Measurements from ENCODE around the gene VAMP2. TPM values are rescaled to one million over a fixed set of nuclear protein-coding genes. Genes with fewer than 3 reads are reported as not detected.
A peak's percentile ranks its signal among the peaks of the same experiment; 100 is the strongest.

The VAMP2 gene
- total and polyA plus RNA-seq, 10 of the 15 experiments (the other 5 are each of a cell fraction or from before 2014, with no cell fraction given): 3.0 to 35.2 (median 25.0) TPM

- TF ChIP-seq ELK1 (IDR thresholded peaks at IDR 0.05; ENCODE audit: low read depth, low read length) (no peak), SIX5 (IDR thresholded peaks at IDR 0.05; ENCODE audit: low read depth, low read length, severe bottlenecking) (no peak), RAD21 (IDR thresholded peaks at IDR 0.05; ENCODE audit: insufficient read depth, low read depth, low read length) (no peak), TBL1XR1 (IDR thresholded peaks at IDR 0.05; ENCODE audit: low read depth, low read length) (no peak), PML (IDR thresholded peaks at IDR 0.05; ENCODE audit: low read length) (no peak), BHLHE40 (IDR thresholded peaks at IDR 0.05; ENCODE audit: borderline replicate concordance in 1 of 2, low read depth in 2 of 2, low read length in 1 of 2) (peak in 1 of 2 experiments; percentile 95; a peak in 2 of 4 replicates), BCL11A (IDR thresholded peaks at IDR 0.05; ENCODE audit: low read depth, low read length) (no peak), PAX8 (IDR thresholded peaks at IDR 0.05) (no peak), SP1 (IDR thresholded peaks at IDR 0.05; ENCODE audit: low read depth, low read length) (peak; percentile 67), HDAC2 (IDR thresholded peaks at IDR 0.05) (no peak), JUND (IDR thresholded peaks at IDR 0.05; ENCODE audit: low read depth, low read length) (no peak), PRDM15 (CRISPR knock-in tag; IDR thresholded peaks at IDR 0.05) (no peak), KAT2A (conservative IDR thresholded peaks at IDR 0.05; ENCODE audit: control insufficient read depth, low read depth, low read length) (no peak), SUZ12 (IDR thresholded peaks at IDR 0.05; ENCODE audit: unreplicated experiment) (no peak), ZNF217 (IDR thresholded peaks at IDR 0.05) (no peak), STAT1 (conservative IDR thresholded peaks at IDR 0.05) (no peak), TARDBP (IDR thresholded peaks at IDR 0.05; ENCODE audit: borderline replicate concordance) (no peak), SIN3A (IDR thresholded peaks at IDR 0.05; ENCODE audit: low read depth, low read length) (no peak), GABPA (IDR thresholded peaks at IDR 0.05; ENCODE audit: low read depth) (no peak), USF1 (IDR thresholded peaks at IDR 0.05; ENCODE audit: borderline replicate concordance, extremely low read length, insufficient read depth, low read depth, low read length) (peak; percentile 97), CHD1 (IDR thresholded peaks at IDR 0.05; ENCODE audit: low read depth, low read length) (no peak)
- TF ChIP-seq, protein P1, sequence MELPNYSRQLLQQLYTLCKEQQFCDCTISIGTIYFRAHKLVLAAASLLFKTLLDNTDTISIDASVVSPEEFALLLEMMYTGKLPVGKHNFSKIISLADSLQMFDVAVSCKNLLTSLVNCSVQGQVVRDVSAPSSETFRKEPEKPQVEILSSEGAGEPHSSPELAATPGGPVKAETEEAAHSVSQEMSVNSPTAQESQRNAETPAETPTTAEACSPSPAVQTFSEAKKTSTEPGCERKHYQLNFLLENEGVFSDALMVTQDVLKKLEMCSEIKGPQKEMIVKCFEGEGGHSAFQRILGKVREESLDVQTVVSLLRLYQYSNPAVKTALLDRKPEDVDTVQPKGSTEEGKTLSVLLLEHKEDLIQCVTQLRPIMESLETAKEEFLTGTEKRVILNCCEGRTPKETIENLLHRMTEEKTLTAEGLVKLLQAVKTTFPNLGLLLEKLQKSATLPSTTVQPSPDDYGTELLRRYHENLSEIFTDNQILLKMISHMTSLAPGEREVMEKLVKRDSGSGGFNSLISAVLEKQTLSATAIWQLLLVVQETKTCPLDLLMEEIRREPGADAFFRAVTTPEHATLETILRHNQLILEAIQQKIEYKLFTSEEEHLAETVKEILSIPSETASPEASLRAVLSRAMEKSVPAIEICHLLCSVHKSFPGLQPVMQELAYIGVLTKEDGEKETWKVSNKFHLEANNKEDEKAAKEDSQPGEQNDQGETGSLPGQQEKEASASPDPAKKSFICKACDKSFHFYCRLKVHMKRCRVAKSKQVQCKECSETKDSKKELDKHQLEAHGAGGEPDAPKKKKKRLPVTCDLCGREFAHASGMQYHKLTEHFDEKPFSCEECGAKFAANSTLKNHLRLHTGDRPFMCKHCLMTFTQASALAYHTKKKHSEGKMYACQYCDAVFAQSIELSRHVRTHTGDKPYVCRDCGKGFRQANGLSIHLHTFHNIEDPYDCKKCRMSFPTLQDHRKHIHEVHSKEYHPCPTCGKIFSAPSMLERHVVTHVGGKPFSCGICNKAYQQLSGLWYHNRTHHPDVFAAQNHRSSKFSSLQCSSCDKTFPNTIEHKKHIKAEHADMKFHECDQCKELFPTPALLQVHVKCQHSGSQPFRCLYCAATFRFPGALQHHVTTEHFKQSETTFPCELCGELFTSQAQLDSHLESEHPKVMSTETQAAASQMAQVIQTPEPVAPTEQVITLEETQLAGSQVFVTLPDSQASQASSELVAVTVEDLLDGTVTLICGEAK (IDR thresholded peaks at IDR 0.05; ENCODE audit: borderline replicate concordance): no peak
Measured at GRCh38 chr17:8192070-8192815, 29.5 kb upstream of the VAMP2 start (continued).

Measured in GM12878 (cell line).